ENCODE results near the gene VSIG10L2. TPM values are rescaled to one million over a fixed set of nuclear protein-coding genes. Genes with fewer than 3 reads are reported as not detected.
"Not testable (repeated sequence)": the region's sequence is repeated elsewhere in the genome, so short reads cannot be mapped to it uniquely, and the experiment has no call there.

VSIG10L2 gene
- total RNA-seq, 1 experiment from 2014 or later, result not detected

DNA sequence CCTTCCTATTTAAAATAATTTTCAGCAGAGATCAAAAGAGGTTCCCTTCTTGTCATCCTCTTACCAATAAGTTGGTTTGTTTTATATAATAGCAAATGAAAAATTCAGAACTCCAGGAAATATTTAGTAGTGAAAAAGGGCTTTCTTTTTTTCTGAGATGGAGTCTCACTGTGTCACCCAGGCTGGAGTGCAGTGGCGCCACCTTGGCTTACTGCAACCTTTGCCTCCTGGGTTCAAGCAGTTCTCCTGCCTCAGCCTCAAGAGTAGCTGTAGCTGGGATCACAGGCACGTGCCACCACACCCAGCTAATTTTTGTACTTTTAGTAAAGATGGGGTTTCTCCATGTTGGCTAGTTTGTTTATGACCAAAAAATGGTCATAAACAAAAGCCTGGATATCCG is 31.2 kb upstream of the VSIG10L2 start:
- H3K9me3 ChIP-seq (ENCODE audit: control insufficient read depth in 1 of 2, insufficient read depth in 1 of 2, low read depth in 1 of 2, low read length in 2 of 2); H3K9me2 ChIP-seq (ENCODE audit: insufficient read depth); H3K27ac ChIP-seq (ENCODE audit: low read depth, low read length); H3K4me3 ChIP-seq (replicated peaks in 1 of 2; ENCODE audit: low read depth in 1 of 2, low read length in 2 of 2); H3K4me2 ChIP-seq (ENCODE audit: low read length); intact Hi-C loops (cut with micrococcal nuclease); H3K79me2 ChIP-seq (ENCODE audit: insufficient read depth, low read length); H3K36me3 ChIP-seq (ENCODE audit: control insufficient read depth in 1 of 2, insufficient read depth in 2 of 2, low read length in 2 of 2); RAD21 ChIA-PET (ENCODE audit: low non-redundant PET in 1 of 2, low total read pairs in 2 of 2, uncharacterized antibody in 2 of 2, unreplicated experiment in 2 of 2); H3K9ac ChIP-seq (ENCODE audit: low read length); DNase-seq (ENCODE audit: low read depth, low spot score); H4K20me1 ChIP-seq (ENCODE audit: insufficient read depth); H3K4me1 ChIP-seq (ENCODE audit: control insufficient read depth in 1 of 2, insufficient read depth in 2 of 2, low read length in 2 of 2); BruUV-seq (replicated peaks); H2AFZ ChIP-seq (ENCODE audit: low read depth, low read length, poor library complexity, severe bottlenecking): not testable (repeated sequence)
- POLR2A ChIA-PET, result interaction anchor here (1.3 kb wide), 1 partner anchor 11 kb away, joined by 3 read pairs; the partner anchor contains the start of gene PUS3
- TF ChIP-seq, protein P1, sequence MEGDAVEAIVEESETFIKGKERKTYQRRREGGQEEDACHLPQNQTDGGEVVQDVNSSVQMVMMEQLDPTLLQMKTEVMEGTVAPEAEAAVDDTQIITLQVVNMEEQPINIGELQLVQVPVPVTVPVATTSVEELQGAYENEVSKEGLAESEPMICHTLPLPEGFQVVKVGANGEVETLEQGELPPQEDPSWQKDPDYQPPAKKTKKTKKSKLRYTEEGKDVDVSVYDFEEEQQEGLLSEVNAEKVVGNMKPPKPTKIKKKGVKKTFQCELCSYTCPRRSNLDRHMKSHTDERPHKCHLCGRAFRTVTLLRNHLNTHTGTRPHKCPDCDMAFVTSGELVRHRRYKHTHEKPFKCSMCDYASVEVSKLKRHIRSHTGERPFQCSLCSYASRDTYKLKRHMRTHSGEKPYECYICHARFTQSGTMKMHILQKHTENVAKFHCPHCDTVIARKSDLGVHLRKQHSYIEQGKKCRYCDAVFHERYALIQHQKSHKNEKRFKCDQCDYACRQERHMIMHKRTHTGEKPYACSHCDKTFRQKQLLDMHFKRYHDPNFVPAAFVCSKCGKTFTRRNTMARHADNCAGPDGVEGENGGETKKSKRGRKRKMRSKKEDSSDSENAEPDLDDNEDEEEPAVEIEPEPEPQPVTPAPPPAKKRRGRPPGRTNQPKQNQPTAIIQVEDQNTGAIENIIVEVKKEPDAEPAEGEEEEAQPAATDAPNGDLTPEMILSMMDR (IDR thresholded peaks at IDR 0.05 in 2 of 3, conservative IDR thresholded peaks at IDR 0.05 in 1 of 3; ENCODE audit: borderline replicate concordance in 1 of 3, insufficient read depth in 1 of 3, low read depth in 2 of 3, low read length in 2 of 3), result peak; percentile 7 to 33 (median 26); a peak in 4 of 6 replicates
- peak; percentile 55; the same call in 1 of the 2 replicates for ATAC-seq
- CTCF ChIA-PET, result interaction anchor here (2.6 kb wide), 1 partner anchor 12 kb away, joined by 8 read pairs; the partner anchor contains the start of gene PUS3
- H3K27me3 ChIP-seq (ENCODE audit: insufficient read depth, low read length), result peaks cover 12% of the 10 kb centered on the region; the same call in 1 of the 2 replicates

DNA sequence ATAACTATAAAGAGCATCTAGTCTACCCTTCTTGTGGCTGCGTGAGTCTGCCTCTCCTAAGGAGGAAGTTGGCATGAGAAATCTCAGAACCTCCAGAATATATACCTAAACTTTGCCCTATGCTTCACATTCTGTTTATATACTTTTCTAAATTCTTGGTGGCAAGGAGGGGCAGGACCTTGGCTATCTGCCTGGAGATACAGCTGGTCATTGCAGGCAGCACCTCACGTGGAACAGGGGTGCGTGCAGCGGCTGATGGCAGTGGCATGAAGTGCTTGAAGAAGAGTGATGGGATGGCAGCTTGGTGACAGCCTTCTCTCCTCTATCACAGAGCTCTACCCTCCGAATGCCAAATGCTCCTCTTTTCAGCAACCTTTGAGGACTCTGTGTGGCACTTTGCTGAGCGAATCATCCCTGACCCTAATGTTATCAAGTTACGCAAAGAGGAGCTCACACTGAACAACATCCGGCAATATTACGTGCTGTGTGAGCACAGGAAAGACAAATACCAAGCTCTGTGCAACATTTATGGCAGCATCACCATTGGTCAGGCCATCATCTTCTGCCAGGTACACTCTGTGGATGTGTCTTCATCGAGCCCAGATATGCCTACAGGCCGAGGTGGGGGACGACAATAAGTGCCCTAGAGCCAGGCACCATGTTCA is 29.0 kb upstream of the VSIG10L2 start:
- ChIA-PET POLR2A (no interaction called here), RAD21 (ENCODE audit: low non-redundant PET in 1 of 2, low total read pairs in 2 of 2, uncharacterized antibody in 2 of 2, unreplicated experiment in 2 of 2) (no interaction called here), CTCF (no interaction called here)
- H3K9me3 ChIP-seq (ENCODE audit: control insufficient read depth in 1 of 2, insufficient read depth in 1 of 2, low read depth in 1 of 2, low read length in 2 of 2), result no peaks in the 10 kb centered on the region
- no peaks in the 10 kb centered on the region for H3K9me2 ChIP-seq (ENCODE audit: insufficient read depth)
- no peaks in the 10 kb centered on the region for H3K36me3 ChIP-seq (ENCODE audit: control insufficient read depth in 1 of 2, insufficient read depth in 2 of 2, low read length in 2 of 2)
- DNase-seq (ENCODE audit: low read depth, low spot score), result no peak
- intact Hi-C loops (cut with micrococcal nuclease), result no loop called here
- no peak overlapping the region for H3K4me3 ChIP-seq (replicated peaks in 1 of 2; ENCODE audit: low read depth in 1 of 2, low read length in 2 of 2)
- no peak overlapping the region for H3K27ac ChIP-seq (ENCODE audit: low read depth, low read length)
- BruUV-seq (replicated peaks), result no TSS peak
- no peak overlapping the region for H3K9ac ChIP-seq (ENCODE audit: low read length)
- no peak overlapping the region for H2AFZ ChIP-seq (ENCODE audit: low read depth, low read length, poor library complexity, severe bottlenecking)
- no peak for ATAC-seq
- no peaks in the 10 kb centered on the region for H4K20me1 ChIP-seq (ENCODE audit: insufficient read depth)
- no peaks in the 10 kb centered on the region for H3K79me2 ChIP-seq (ENCODE audit: insufficient read depth, low read length)
- H3K4me2 ChIP-seq (ENCODE audit: low read length), result no peak overlapping the region
- H3K27me3 ChIP-seq (ENCODE audit: insufficient read depth, low read length), result peaks cover 7% of the 10 kb centered on the region; the same call in 1 of the 2 replicates
- H3K4me1 ChIP-seq (ENCODE audit: control insufficient read depth in 1 of 2, insufficient read depth in 2 of 2, low read length in 2 of 2), result no peaks in the 10 kb centered on the region
- TF ChIP-seq, protein P2, sequence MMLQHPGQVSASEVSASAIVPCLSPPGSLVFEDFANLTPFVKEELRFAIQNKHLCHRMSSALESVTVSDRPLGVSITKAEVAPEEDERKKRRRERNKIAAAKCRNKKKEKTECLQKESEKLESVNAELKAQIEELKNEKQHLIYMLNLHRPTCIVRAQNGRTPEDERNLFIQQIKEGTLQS (IDR thresholded peaks at IDR 0.05), result no peak
- TF ChIP-seq YY1 (IDR thresholded peaks at IDR 0.05; ENCODE audit: extremely low read depth, insufficient replicate concordance, low read depth, low read length) (no peak), CEBPB (IDR thresholded peaks at IDR 0.05; ENCODE audit: low read depth) (no peak), FOSL1 (IDR thresholded peaks at IDR 0.05; ENCODE audit: low read depth) (no peak), ZNF274 (IDR thresholded peaks at IDR 0.05; ENCODE audit: low read depth, low read length) (no peak), TCF7L2 (IDR thresholded peaks at IDR 0.05; ENCODE audit: borderline replicate concordance, extremely low read depth, insufficient read depth, insufficient read length) (no peak), SIN3A (IDR thresholded peaks at IDR 0.05; ENCODE audit: low read depth) (no peak)
- TF ChIP-seq, protein P3, sequence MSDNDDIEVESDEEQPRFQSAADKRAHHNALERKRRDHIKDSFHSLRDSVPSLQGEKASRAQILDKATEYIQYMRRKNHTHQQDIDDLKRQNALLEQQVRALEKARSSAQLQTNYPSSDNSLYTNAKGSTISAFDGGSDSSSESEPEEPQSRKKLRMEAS (IDR thresholded peaks at IDR 0.05), result no peak
- TF ChIP-seq, protein P1 (IDR thresholded peaks at IDR 0.05 in 2 of 3, conservative IDR thresholded peaks at IDR 0.05 in 1 of 3; ENCODE audit: borderline replicate concordance in 1 of 3, insufficient read depth in 1 of 3, low read depth in 2 of 3, low read length in 2 of 3), result no peak
- TF ChIP-seq, protein P4, sequence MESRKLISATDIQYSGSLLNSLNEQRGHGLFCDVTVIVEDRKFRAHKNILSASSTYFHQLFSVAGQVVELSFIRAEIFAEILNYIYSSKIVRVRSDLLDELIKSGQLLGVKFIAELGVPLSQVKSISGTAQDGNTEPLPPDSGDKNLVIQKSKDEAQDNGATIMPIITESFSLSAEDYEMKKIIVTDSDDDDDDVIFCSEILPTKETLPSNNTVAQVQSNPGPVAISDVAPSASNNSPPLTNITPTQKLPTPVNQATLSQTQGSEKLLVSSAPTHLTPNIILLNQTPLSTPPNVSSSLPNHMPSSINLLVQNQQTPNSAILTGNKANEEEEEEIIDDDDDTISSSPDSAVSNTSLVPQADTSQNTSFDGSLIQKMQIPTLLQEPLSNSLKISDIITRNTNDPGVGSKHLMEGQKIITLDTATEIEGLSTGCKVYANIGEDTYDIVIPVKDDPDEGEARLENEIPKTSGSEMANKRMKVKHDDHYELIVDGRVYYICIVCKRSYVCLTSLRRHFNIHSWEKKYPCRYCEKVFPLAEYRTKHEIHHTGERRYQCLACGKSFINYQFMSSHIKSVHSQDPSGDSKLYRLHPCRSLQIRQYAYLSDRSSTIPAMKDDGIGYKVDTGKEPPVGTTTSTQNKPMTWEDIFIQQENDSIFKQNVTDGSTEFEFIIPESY (IDR thresholded peaks at IDR 0.05; ENCODE audit: extremely low read depth, insufficient replicate concordance, low read length), result no peak
